PC-9 (cell line): Measurements from ENCODE around the gene FUT4. TPM values are rescaled to one million over a fixed set of nuclear protein-coding genes. Genes with fewer than 3 reads are reported as not detected.

Experiments
- BruUV-seq: library from RNA; stranded (reverse); fragments of 400-500 nt; replicated peaks from 2 replicates; lab custom pipeline; 2021; lab: Mats Ljungman, UMichigan
- CTCF ChIA-PET: fragments of 300-600 bp; sonication (Branson Sonifier 250); formaldehyde crosslinking; loops from one replicate; lab custom pipeline; 2022; ENCODE audit warnings: antibody characterized with exemption; lab: Charles Lee
- POLR2A ChIA-PET: fragments of 300-600 bp; sonication (Branson Sonifier 250); formaldehyde crosslinking; loops from one replicate; lab custom pipeline; 2022; ENCODE audit warnings: antibody characterized with exemption; ENCODE audit not compliant: unreplicated experiment; lab: Charles Lee
- DNase-seq, 2 experiments: peaks; one replicate each; pipeline versions ENCODE4 v3.0.0 to v3.0.0-alpha.2; 2015 to 2022; ENCODE audit warnings: mixed read lengths in 1 of 2
- H2AFZ ChIP-seq: fragments of 200-600 bp; sonication (generic); 2 replicates; pipeline ENCODE4 v1.8.1; 2017; ENCODE audit warnings: antibody characterized with exemption
- H3F3A ChIP-seq: fragments of 200-600 bp; sonication (generic); 2 replicates; pipeline ENCODE4 v1.8.1; 2017; ENCODE audit warnings: antibody characterized with exemption, mild to moderate bottlenecking, low read depth; ENCODE audit not compliant: insufficient read depth
- H3K27ac ChIP-seq: fragments of 200-600 bp; sonication (generic); 2 replicates; pipeline ENCODE4 v1.6.1; 2016; ENCODE audit warnings: mixed run types
- H3K27me3 ChIP-seq: fragments of 200-600 bp; sonication (generic); 2 replicates; pipeline ENCODE4 v1.6.1; 2016; ENCODE audit warnings: low read depth, mixed run types; ENCODE audit not compliant: insufficient read depth
- H3K36me3 ChIP-seq: fragments of 200-600 bp; sonication (generic); 2 replicates; pipeline ENCODE4 v1.6.1; 2016; ENCODE audit warnings: low read depth, mixed run types
- H3K4me1 ChIP-seq: fragments of 200-600 bp; sonication (generic); replicated peaks from 2 replicates; pipeline ENCODE4 v1.6.1; 2016; ENCODE audit warnings: mixed run types; ENCODE audit not compliant: insufficient read depth
- H3K4me2 ChIP-seq: fragments of 200-600 bp; sonication (generic); 2 replicates; pipeline ENCODE4 v1.6.1; 2017; ENCODE audit warnings: mixed run types
- H3K4me3 ChIP-seq: fragments of 200-600 bp; sonication (generic); 2 replicates; pipeline ENCODE4 v1.6.1; 2016; ENCODE audit warnings: mixed run types
- H3K79me2 ChIP-seq: fragments of 200-600 bp; sonication (generic); 2 replicates; pipeline ENCODE4 v1.6.1; 2017; ENCODE audit warnings: low read depth, mixed run types
- H3K9me2 ChIP-seq: fragments of 200-600 bp; sonication (generic); 2 replicates; pipeline ENCODE4 v1.8.1; 2017; ENCODE audit warnings: mild to moderate bottlenecking; ENCODE audit not compliant: insufficient read depth
- H3K9me3 ChIP-seq: fragments of 200-600 bp; sonication (generic); 2 replicates; pipeline ENCODE4 v1.8.1; 2016; ENCODE audit warnings: low read depth; ENCODE audit not compliant: insufficient read depth
- H4K20me1 ChIP-seq: fragments of 200-600 bp; sonication (generic); 2 replicates; pipeline ENCODE4 v1.8.1; 2017; ENCODE audit not compliant: insufficient read depth
- EZH2 ChIP-seq: fragments of 200-600 bp; sonication (generic); IDR thresholded peaks from 2 replicates; pipeline ENCODE4 v1.8.0; 2017; ENCODE audit warnings: antibody characterized with exemption, low read depth
- intact Hi-C: fragments of 100-400 bp; cut with micrococcal nuclease; formaldehyde crosslinking; loops from one replicate; pipeline ENCODE4 v1.10.0; 2022; ENCODE audit not compliant: unreplicated experiment
- total RNA-seq: library from RNA; stranded (reverse); gene quantifications from 2 replicates; pipeline ENCODE4 v1.2.3, GENCODE V29; 2021
- TF ChIP-seq, protein P1 (sequence below): fragments of 200-600 bp; sonication (generic); conservative IDR thresholded peaks from 2 replicates; pipeline ENCODE4 v1.6.1; 2017; ENCODE audit warnings: mixed run types, antibody characterized with exemption, mild to moderate bottlenecking, moderate library complexity

FUT4 gene
- total RNA-seq, 1 experiment from 2014 or later = 1.9 TPM

DNA sequence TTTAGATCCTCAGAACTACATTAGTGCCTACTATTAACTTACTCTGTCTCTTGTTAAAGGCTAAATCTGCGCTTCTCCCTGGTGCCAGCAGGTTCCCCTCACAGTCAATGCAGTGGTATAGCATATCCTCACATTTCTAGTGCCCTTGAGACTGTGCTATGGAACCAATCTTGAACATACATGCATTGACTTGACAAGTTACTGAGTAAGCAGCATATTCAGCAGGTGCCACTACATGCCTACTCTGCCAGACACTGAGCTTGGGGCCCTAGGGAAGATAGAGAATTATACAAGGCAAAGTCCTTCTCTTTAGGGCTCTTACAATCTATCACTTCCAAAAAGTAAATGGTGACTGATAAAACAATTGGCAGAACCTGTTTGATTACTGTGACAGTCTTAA is 3.2 kb downstream of the FUT4 start:
- no peaks in the 10 kb centered on the region for H3K27me3 ChIP-seq
- H3K9me2 ChIP-seq = no peaks in the 10 kb centered on the region
- H3K79me2 ChIP-seq = peaks cover 34% of the 10 kb centered on the region
- peaks cover 18% of the 10 kb centered on the region for H3F3A ChIP-seq
- peak overlapping the region; percentile 87; the same call in 1 of the 2 replicates for H3K4me3 ChIP-seq
- no peak overlapping the region for H2AFZ ChIP-seq
- H3K9me3 ChIP-seq = no peaks in the 10 kb centered on the region
- H3K4me1 ChIP-seq = peaks cover 45% of the 10 kb centered on the region
- ChIA-PET CTCF (no interaction called here), POLR2A (no interaction called here)
- H3K27ac ChIP-seq = no peak overlapping the region
- DNase-seq = no peak
- TF ChIP-seq, protein P1, sequence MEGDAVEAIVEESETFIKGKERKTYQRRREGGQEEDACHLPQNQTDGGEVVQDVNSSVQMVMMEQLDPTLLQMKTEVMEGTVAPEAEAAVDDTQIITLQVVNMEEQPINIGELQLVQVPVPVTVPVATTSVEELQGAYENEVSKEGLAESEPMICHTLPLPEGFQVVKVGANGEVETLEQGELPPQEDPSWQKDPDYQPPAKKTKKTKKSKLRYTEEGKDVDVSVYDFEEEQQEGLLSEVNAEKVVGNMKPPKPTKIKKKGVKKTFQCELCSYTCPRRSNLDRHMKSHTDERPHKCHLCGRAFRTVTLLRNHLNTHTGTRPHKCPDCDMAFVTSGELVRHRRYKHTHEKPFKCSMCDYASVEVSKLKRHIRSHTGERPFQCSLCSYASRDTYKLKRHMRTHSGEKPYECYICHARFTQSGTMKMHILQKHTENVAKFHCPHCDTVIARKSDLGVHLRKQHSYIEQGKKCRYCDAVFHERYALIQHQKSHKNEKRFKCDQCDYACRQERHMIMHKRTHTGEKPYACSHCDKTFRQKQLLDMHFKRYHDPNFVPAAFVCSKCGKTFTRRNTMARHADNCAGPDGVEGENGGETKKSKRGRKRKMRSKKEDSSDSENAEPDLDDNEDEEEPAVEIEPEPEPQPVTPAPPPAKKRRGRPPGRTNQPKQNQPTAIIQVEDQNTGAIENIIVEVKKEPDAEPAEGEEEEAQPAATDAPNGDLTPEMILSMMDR = no peak; the same call in 1 of the 2 replicates
- TF ChIP-seq EZH2 = no peak
- intact Hi-C loops = no loop called here
- no peaks in the 10 kb centered on the region; the same call in 1 of the 2 replicates for H4K20me1 ChIP-seq
- no TSS peak for BruUV-seq
- H3K36me3 ChIP-seq = no peaks in the 10 kb centered on the region
- peak overlapping the region; percentile 82 for H3K4me2 ChIP-seq

DNA sequence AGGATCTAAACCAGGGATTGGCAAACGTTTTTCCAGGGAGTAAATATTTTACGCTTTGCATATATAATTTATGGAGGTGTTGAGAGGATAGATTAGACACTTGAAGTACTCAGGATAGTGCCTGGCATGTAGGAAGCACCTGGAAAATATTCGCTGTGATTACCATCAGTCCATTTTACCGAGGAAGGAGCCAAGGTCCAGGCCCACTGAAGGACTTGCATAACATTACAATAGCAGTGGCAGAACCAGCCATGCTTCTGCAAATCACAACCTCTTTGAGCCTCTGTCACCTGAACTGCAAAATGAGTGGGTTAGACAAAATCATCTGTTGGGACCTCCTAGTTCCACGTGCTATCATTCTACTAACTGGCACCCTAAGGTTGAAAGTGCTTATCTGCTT is 5.4 kb downstream of the FUT4 start:
- no peak for DNase-seq
- CTCF ChIA-PET = no interaction called here
- Histone ChIP-seq H3K4me1 (peaks cover 35% of the 10 kb centered on the region), H3F3A (peaks cover 7% of the 10 kb centered on the region), H3K27ac (no peak overlapping the region), H3K4me2 (0 out of 2 replicates have a peak overlapping the region, but pooled peaks have one; percentile 5), H3K4me3 (no peak overlapping the region), H2AFZ (no peak overlapping the region), H3K36me3 (no peaks in the 10 kb centered on the region), H3K9me3 (no peaks in the 10 kb centered on the region), H3K79me2 (peaks cover 34% of the 10 kb centered on the region), H3K9me2 (no peaks in the 10 kb centered on the region), H4K20me1 (no peaks in the 10 kb centered on the region; the same call in 1 of the 2 replicates), H3K27me3 (no peaks in the 10 kb centered on the region)
- no TSS peak for BruUV-seq
- TF ChIP-seq EZH2 = no peak
- TF ChIP-seq, protein P1 = no peak
- POLR2A ChIA-PET = no interaction called here
- intact Hi-C loops = no loop called here

DNA sequence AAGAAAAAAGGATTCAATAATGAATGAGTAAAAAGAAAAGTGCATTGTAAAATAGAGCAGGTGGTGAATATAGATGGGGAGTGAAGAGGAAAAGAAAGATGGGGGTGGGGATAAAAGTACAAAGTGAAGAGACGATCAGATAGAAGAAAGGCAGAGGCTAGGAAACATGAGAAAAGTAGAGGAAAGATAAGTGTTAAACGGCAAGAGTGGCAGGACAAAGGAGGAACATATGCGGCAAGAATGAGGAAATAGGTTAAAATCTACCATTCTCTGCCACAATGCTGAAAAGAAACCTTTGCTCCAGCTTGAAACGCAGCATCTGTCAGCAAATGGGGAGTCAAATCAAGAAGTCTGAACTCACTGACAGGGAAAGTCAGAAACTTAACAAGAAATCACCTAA is 6.8 kb downstream of the FUT4 start:
- H3K4me2 ChIP-seq = no peak overlapping the region
- no peak overlapping the region for H3K27ac ChIP-seq
- no peak overlapping the region for H2AFZ ChIP-seq
- no peak for DNase-seq
- peaks cover 25% of the 10 kb centered on the region for H3K79me2 ChIP-seq
- H3K4me1 ChIP-seq = peaks cover 30% of the 10 kb centered on the region
- H3K27me3 ChIP-seq = no peaks in the 10 kb centered on the region
- TF ChIP-seq, protein P1 = no peak
- TF ChIP-seq EZH2 = no peak
- H4K20me1 ChIP-seq = no peaks in the 10 kb centered on the region; the same call in 1 of the 2 replicates
- BruUV-seq = no TSS peak
- H3F3A ChIP-seq = peaks cover 7% of the 10 kb centered on the region
- no peak overlapping the region for H3K4me3 ChIP-seq
- intact Hi-C loops = no loop called here
- H3K9me2 ChIP-seq = no peaks in the 10 kb centered on the region
- H3K9me3 ChIP-seq = no peaks in the 10 kb centered on the region
- ChIA-PET POLR2A (interaction anchor here (0.7 kb wide), 2 partner anchors 15 to 680 kb away, joined by 3 to 4 read pairs; partner anchors contain the start of gene SESN3), CTCF (no interaction called here)
- H3K36me3 ChIP-seq = no peaks in the 10 kb centered on the region
